ENCODE results near the gene ARL8B.
"Not testable (repeated sequence)": the region's sequence is repeated elsewhere in the genome, so short reads cannot be mapped to it uniquely, and the experiment has no call there.

ARL8B gene

GRCh38 chr3:5110337-5110736 is 11.8 kb upstream of the ARL8B start:
- TF ChIP-seq RARB (CRISPR knock-in tag; IDR thresholded peaks at IDR 0.05) (no peak), OSR1 (CRISPR knock-in tag; IDR thresholded peaks at IDR 0.05) (no peak), SNAI2 (CRISPR knock-in tag; IDR thresholded peaks at IDR 0.05) (no peak), ESRRG (CRISPR knock-in tag; IDR thresholded peaks at IDR 0.05) (no peak), ZFP3 (CRISPR knock-in tag; IDR thresholded peaks at IDR 0.05) (no peak)
- TF ChIP-seq, protein P1, sequence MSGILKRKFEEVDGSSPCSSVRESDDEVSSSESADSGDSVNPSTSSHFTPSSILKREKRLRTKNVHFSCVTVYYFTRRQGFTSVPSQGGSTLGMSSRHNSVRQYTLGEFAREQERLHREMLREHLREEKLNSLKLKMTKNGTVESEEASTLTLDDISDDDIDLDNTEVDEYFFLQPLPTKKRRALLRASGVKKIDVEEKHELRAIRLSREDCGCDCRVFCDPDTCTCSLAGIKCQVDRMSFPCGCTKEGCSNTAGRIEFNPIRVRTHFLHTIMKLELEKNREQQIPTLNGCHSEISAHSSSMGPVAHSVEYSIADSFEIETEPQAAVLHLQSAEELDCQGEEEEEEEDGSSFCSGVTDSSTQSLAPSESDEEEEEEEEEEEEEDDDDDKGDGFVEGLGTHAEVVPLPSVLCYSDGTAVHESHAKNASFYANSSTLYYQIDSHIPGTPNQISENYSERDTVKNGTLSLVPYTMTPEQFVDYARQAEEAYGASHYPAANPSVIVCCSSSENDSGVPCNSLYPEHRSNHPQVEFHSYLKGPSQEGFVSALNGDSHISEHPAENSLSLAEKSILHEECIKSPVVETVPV (CRISPR knock-in tag; IDR thresholded peaks at IDR 0.05), result no peak
- no peak for ATAC-seq

- no peak for ATAC-seq
- TF ChIP-seq ESRRG (CRISPR knock-in tag; IDR thresholded peaks at IDR 0.05) (no peak), TSHZ2 (CRISPR knock-in tag; IDR thresholded peaks at IDR 0.05) (no peak), ZNF565 (CRISPR knock-in tag; conservative IDR thresholded peaks at IDR 0.05; ENCODE audit: low read depth) (no peak), ARNTL (CRISPR knock-in tag; IDR thresholded peaks at IDR 0.05; ENCODE audit: borderline replicate concordance, low read depth) (no peak), ZFP30 (CRISPR knock-in tag; IDR thresholded peaks at IDR 0.05) (no peak)
- TF ChIP-seq, protein P1 (CRISPR knock-in tag; IDR thresholded peaks at IDR 0.05), result no peak
Observed at GRCh38 chr3:5112043-5112442, 10.0 kb upstream of the ARL8B start.

GRCh38 chr3:5113726-5114125 is 8.4 kb upstream of the ARL8B start:
- not testable (repeated sequence) for ATAC-seq

DNA sequence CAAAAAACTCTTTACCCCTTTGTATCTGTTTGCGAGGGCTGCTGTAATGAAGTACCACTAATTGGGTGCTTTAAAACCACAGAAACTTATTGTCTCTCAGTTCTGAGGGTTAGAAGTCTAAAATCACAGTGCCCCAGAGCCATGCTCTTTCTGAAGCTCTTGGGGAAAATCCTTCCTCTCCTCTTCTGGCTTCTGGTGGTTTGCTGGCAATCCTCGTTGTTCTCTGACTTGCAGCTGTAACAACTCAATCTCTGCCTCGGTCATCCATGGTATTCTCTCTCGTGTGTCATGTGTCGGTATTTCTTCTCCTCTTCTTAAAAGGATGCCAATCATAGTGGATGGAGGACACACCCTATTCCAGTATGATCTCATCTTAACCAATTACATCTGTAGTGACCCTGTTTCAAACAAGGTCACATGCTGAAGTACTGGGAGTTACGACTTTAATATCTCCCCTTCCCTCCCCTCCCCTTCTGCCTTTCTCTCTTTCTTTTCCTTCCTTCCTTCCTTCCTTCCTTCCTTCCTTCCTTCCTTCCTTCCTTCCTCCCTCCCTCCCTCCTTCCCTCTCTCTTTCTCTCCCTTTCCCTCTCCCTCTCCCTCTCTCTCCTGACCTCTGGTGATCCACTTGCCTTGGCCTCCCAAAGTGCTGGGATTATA is 6.5 kb upstream of the ARL8B start:
- no peak for ATAC-seq
- TF ChIP-seq ZNF565 (CRISPR knock-in tag; conservative IDR thresholded peaks at IDR 0.05; ENCODE audit: low read depth), result no peak
- TF ChIP-seq BACH2 (CRISPR knock-in tag; IDR thresholded peaks at IDR 0.05; ENCODE audit: borderline replicate concordance), result no peak
- TF ChIP-seq POU6F1 (CRISPR knock-in tag; IDR thresholded peaks at IDR 0.05; ENCODE audit: borderline replicate concordance, low read depth), result no peak
- no peak for TF ChIP-seq PPARA (CRISPR knock-in tag; IDR thresholded peaks at IDR 0.05; ENCODE audit: borderline replicate concordance)
- TF ChIP-seq SNAI2 (CRISPR knock-in tag; IDR thresholded peaks at IDR 0.05), result no peak
- no peak for TF ChIP-seq TSHZ2 (CRISPR knock-in tag; IDR thresholded peaks at IDR 0.05)
- TF ChIP-seq CSDC2 (CRISPR knock-in tag; IDR thresholded peaks at IDR 0.05), result no peak
- no peak for TF ChIP-seq ZFP3 (CRISPR knock-in tag; IDR thresholded peaks at IDR 0.05)
- no peak for TF ChIP-seq RARB (CRISPR knock-in tag; IDR thresholded peaks at IDR 0.05)
- no peak for TF ChIP-seq ISL1 (CRISPR knock-in tag; IDR thresholded peaks at IDR 0.05)
- no peak for TF ChIP-seq ZC3H10 (CRISPR knock-in tag; IDR thresholded peaks at IDR 0.05)
- TF ChIP-seq OSR1 (CRISPR knock-in tag; IDR thresholded peaks at IDR 0.05), result no peak
- TF ChIP-seq, protein P2, sequence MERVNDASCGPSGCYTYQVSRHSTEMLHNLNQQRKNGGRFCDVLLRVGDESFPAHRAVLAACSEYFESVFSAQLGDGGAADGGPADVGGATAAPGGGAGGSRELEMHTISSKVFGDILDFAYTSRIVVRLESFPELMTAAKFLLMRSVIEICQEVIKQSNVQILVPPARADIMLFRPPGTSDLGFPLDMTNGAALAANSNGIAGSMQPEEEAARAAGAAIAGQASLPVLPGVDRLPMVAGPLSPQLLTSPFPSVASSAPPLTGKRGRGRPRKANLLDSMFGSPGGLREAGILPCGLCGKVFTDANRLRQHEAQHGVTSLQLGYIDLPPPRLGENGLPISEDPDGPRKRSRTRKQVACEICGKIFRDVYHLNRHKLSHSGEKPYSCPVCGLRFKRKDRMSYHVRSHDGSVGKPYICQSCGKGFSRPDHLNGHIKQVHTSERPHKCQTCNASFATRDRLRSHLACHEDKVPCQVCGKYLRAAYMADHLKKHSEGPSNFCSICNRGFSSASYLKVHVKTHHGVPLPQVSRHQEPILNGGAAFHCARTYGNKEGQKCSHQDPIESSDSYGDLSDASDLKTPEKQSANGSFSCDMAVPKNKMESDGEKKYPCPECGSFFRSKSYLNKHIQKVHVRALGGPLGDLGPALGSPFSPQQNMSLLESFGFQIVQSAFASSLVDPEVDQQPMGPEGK (CRISPR knock-in tag; IDR thresholded peaks at IDR 0.05; ENCODE audit: borderline replicate concordance), result no peak
- TF ChIP-seq ZNF8 (CRISPR knock-in tag; IDR thresholded peaks at IDR 0.05), result no peak
- TF ChIP-seq CREB5 (CRISPR knock-in tag; IDR thresholded peaks at IDR 0.05; ENCODE audit: low read depth), result no peak
- TF ChIP-seq TOX (CRISPR knock-in tag; IDR thresholded peaks at IDR 0.05; ENCODE audit: borderline replicate concordance), result no peak
- TF ChIP-seq ZNF70 (CRISPR knock-in tag; IDR thresholded peaks at IDR 0.05), result no peak
